B cell (primary cell): ENCODE measurements around the gene HGFAC. TPM values are rescaled to one million over a fixed set of nuclear protein-coding genes. Genes with fewer than 3 reads are reported as not detected.

ENCODE experiments used
- ATAC-seq: fragments of 200-7000 bp; cut with Tn5 transposase; one replicate; pipeline ENCODE4 v1.10.0; 2021; ENCODE audit warnings: low read depth, mild to moderate bottlenecking, moderate number of reproducible peaks, moderate library complexity
- CTCF ChIA-PET: fragments of 350-600 bp; sonication (Branson Sonifier 250); formaldehyde crosslinking; loops from one replicate; lab custom pipeline; 2021; ENCODE audit warnings: antibody characterized with exemption, inconsistent platforms; lab: Charles Lee
- POLR2A ChIA-PET: fragments of 350-600 bp; sonication (Branson Sonifier 250); formaldehyde crosslinking; loops from one replicate; lab custom pipeline; 2021; ENCODE audit warnings: antibody characterized with exemption; lab: Charles Lee
- DNase-seq: peaks from one replicate; pipeline ENCODE4 v3.0.0; 2013
- H2AFZ ChIP-seq: 2 replicates; pipeline ENCODE4 v1.6.1; 2012; ENCODE audit warnings: mild to moderate bottlenecking, low read depth, low read length; ENCODE audit not compliant: insufficient read depth, poor library complexity, severe bottlenecking
- H3K27ac ChIP-seq, 2 donors: 1 replicate in 1 of 2; 2 replicates in 1 of 2; pipeline ENCODE4 v1.5.1; 2012 to 2013; ENCODE audit warnings: low read length in 2 of 2, mild to moderate bottlenecking in 2 of 2, moderate library complexity in 1 of 2
- H3K27me3 ChIP-seq, 4 experiments: fragments of 200-600 bp in 1 of 4; sonication (generic) in 1 of 4; replicated peaks in 1 of 4; 1 replicate in 2 of 4; 2 replicates in 2 of 4; pipeline versions ENCODE4 v1.6.1 to v1.7.0; 2013 to 2016; ENCODE audit warnings: low read length in 3 of 4, mild to moderate bottlenecking in 2 of 4, mixed read lengths in 1 of 4, moderate library complexity in 1 of 4; ENCODE audit not compliant: insufficient read depth in 4 of 4, control insufficient read depth in 3 of 4; ENCODE audit errors: control extremely low read depth in 1 of 4
- H3K36me3 ChIP-seq, 2 experiments: replicated peaks in 1 of 2; 1 replicate in 1 of 2; 2 replicates in 1 of 2; pipeline versions ENCODE4 v1.6.1 to v1.7.1; 2013; ENCODE audit warnings: low read length in 1 of 2; ENCODE audit not compliant: insufficient read depth in 2 of 2, control insufficient read depth in 1 of 2; ENCODE audit errors: control extremely low read depth in 1 of 2, extremely low read depth in 1 of 2
- H3K4me1 ChIP-seq, 2 donors: fragments of 200-600 bp in 1 of 2; sonication (generic) in 1 of 2; 1 replicate in 1 of 2; 2 replicates in 1 of 2; pipeline versions ENCODE4 v1.5.1 to v1.6.1; 2013 to 2017; ENCODE audit warnings: low read length in 2 of 2; ENCODE audit not compliant: control insufficient read depth in 2 of 2, insufficient read depth in 2 of 2
- H3K4me2 ChIP-seq: replicated peaks from 2 replicates; pipeline ENCODE3; 2012; ENCODE audit warnings: mild to moderate bottlenecking, low read depth, low read length; ENCODE audit not compliant: poor library complexity, severe bottlenecking
- H3K4me3 ChIP-seq, 5 experiments: fragments of 200-600 bp in 1 of 5; sonication (generic) in 1 of 5; 1 replicate in 3 of 5; 2 replicates in 2 of 5; pipeline versions ENCODE4 v1.5.1 to v1.7.0; 2011 to 2016; ENCODE audit warnings: low read length in 4 of 5, mild to moderate bottlenecking in 4 of 5, low read depth in 2 of 5, control low read depth in 1 of 5, moderate library complexity in 1 of 5; ENCODE audit not compliant: insufficient read depth in 1 of 5; ENCODE audit errors: control extremely low read depth in 1 of 5, extremely low read depth in 1 of 5
- H3K79me2 ChIP-seq: fragments of 200-600 bp; sonication (generic); one replicate; pipeline ENCODE4 v1.6.0; 2016; ENCODE audit warnings: low read length; ENCODE audit not compliant: control insufficient read depth, insufficient read depth
- H3K9ac ChIP-seq: fragments of 200-600 bp; sonication (generic); 2 replicates; pipeline ENCODE4 v1.6.1; 2017; ENCODE audit warnings: mild to moderate bottlenecking, low read length, moderate library complexity
- H3K9me3 ChIP-seq, 3 donors: one replicate each; pipeline versions ENCODE4 v1.6.1 to v1.7.1; 2013; ENCODE audit warnings: low read length in 2 of 3; ENCODE audit not compliant: control insufficient read depth in 2 of 3, insufficient read depth in 1 of 3; ENCODE audit errors: control extremely low read depth in 1 of 3
- H4K20me1 ChIP-seq: 2 replicates; pipeline ENCODE4 v1.6.0; 2012; ENCODE audit warnings: mild to moderate bottlenecking, low read length; ENCODE audit not compliant: insufficient read depth, control insufficient read depth, poor library complexity, severe bottlenecking
- H3K27ac Mint-ChIP-seq: one replicate; pipeline ENCODE4 v1.8.0; 2021; ENCODE audit warnings: mixed read lengths
- H3K27me3 Mint-ChIP-seq: one replicate; pipeline ENCODE4 v1.8.0; 2021; ENCODE audit warnings: mixed read lengths
- H3K4me1 Mint-ChIP-seq: one replicate; pipeline ENCODE4 v1.8.0; 2021; ENCODE audit warnings: mixed read lengths
- H3K4me3 Mint-ChIP-seq: one replicate; pipeline ENCODE4 v1.8.0; 2021; ENCODE audit warnings: mixed read lengths
- H3K9me3 Mint-ChIP-seq: one replicate; pipeline ENCODE4 v1.8.0; 2022; ENCODE audit warnings: mixed read lengths; ENCODE audit not compliant: insufficient read depth
- CTCF ChIP-seq: fragments of 200-600 bp; IDR thresholded peaks from one replicate; pipeline ENCODE4 v1.8.0; 2022; ENCODE audit warnings: antibody characterized with exemption, mild to moderate bottlenecking
- EZH2 ChIP-seq: IDR thresholded peaks from 2 replicates; pipeline ENCODE4 v1.6.1; 2012; ENCODE audit warnings: borderline replicate concordance, low read depth, mild to moderate bottlenecking, moderate library complexity, low read length; ENCODE audit not compliant: insufficient read depth, poor library complexity, severe bottlenecking
- WGBS: methylation state at CpG from one replicate; pipeline ENCODE4 v1.1.5; 2013; ENCODE audit warnings: missing lambda C conversion rate; ENCODE audit not compliant: insufficient coverage; 5-methylcytosine and 5-hydroxymethylcytosine counted together
- intact Hi-C: fragments of 100-400 bp; cut with micrococcal nuclease; formaldehyde crosslinking; loops from one replicate; pipeline ENCODE4 v1.10.0; 2022
- polyA plus RNA-seq: library from polyadenylated mRNA; depleted of rRNA; stranded (reverse); fragments of >200 nt; gene quantifications from 2 replicates; pipeline ENCODE4 v1.2.3, GENCODE V29; 2012
- total RNA-seq, 2 donors: library from RNA; stranded (reverse); fragments of 120-200 nt in 1 of 2; gene quantifications; 1 replicate in 1 of 2; 2 replicates in 1 of 2; pipeline versions ENCODE4 v1.2.3 to v1.2.4, GENCODE V29; 2013 to 2022

HGFAC gene
- total and polyA plus RNA-seq, 2 donors (not counting 1 experiment from before 2014, with no cell fraction given) = not detected

DNA sequence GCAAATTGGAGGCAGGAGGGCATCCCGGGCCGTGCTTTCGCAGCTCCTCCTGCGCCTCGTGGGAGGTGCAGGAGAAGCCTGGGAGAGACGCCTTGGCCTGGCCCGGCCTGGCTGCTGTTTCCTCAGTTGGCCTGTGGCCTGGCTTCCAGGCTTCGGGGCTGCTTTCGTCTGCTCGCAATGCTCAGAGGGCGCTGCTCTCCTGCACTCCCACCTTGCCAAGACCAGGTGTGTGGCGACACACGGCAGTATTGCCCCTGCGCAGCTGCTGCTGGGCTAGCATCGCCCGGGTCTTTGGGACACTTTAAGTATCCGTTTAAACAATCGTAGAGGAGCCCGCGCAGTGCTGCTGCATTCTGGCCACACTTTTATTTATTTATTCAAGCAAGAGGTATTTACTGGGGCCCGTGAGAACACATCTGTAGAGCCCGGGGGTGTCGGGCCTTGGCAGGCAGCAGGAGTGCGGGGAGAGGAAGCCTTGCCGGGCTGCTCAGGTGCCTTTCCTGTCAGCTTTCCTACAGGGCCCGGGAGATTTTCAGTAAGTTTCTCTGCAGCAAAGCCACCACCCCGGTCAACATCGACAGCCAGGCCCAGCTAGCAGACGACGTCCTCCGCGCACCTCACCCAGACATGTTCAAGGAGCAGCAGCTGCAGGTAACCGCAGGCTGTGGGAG lies 26.2 kb upstream of the HGFAC start:
- peaks cover 9% of the 10 kb centered on the region for H3K4me1 Mint-ChIP-seq
- Histone ChIP-seq H3K4me1 (peaks cover 3 to 7% of the 10 kb centered on the region in 2 donors), H3K9ac (no peak overlapping the region), H2AFZ (no peak overlapping the region), H4K20me1 (no peaks in the 10 kb centered on the region), H3K27me3 (no peaks in the 10 kb centered on the region), H3K4me2 (no peak overlapping the region), H3K36me3 (no peaks in the 10 kb centered on the region), H3K4me3 (no peak overlapping the region), H3K9me3 (no peaks in the 10 kb centered on the region), H3K79me2 (no peaks in the 10 kb centered on the region), H3K27ac (no peak overlapping the region)
- ChIA-PET CTCF (no interaction called here), POLR2A (no interaction called here)
- H3K4me3 Mint-ChIP-seq = no peak overlapping the region
- H3K27ac Mint-ChIP-seq = no peak overlapping the region
- H3K27me3 Mint-ChIP-seq = no peaks in the 10 kb centered on the region
- no peak for TF ChIP-seq CTCF
- no peak for TF ChIP-seq EZH2
- intact Hi-C loops = no loop called here
- no peaks in the 10 kb centered on the region for H3K9me3 Mint-ChIP-seq
- ATAC-seq = no peak
- DNase-seq = no peak
- 95% methylated on average over 33 of the region's 33 CpGs for WGBS

- Mint-ChIP-seq H3K4me3 (no peak overlapping the region), H3K27ac (no peak overlapping the region), H3K4me1 (peaks cover 9% of the 10 kb centered on the region), H3K27me3 (no peaks in the 10 kb centered on the region), H3K9me3 (no peaks in the 10 kb centered on the region)
- TF ChIP-seq CTCF = no peak
- CTCF ChIA-PET = no interaction called here
- no peak overlapping the region for H2AFZ ChIP-seq
- H3K9me3 ChIP-seq = no peaks in the 10 kb centered on the region
- intact Hi-C loops = no loop called here
- H3K27me3 ChIP-seq = no peaks in the 10 kb centered on the region
- POLR2A ChIA-PET = no interaction called here
- no peaks in the 10 kb centered on the region for H3K36me3 ChIP-seq
- DNase-seq (no peak), ATAC-seq (no peak)
- H3K4me2 ChIP-seq = no peak overlapping the region
- H3K27ac ChIP-seq = no peak overlapping the region
- no peaks in the 10 kb centered on the region for H4K20me1 ChIP-seq
- H3K4me1 ChIP-seq = peaks cover 3 to 7% of the 10 kb centered on the region in 2 donors
- 94% methylated on average over 16 of the region's 18 CpGs for WGBS
- no peak overlapping the region for H3K9ac ChIP-seq
- H3K79me2 ChIP-seq = no peaks in the 10 kb centered on the region
- H3K4me3 ChIP-seq = no peak overlapping the region
These were observed 25.5 kb upstream of the HGFAC start for GRCh38 chr4:3416270-3416669.
